ENCODE results near the gene UPB1.
"Not testable (repeated sequence)": the region's sequence is repeated elsewhere in the genome, so short reads cannot be mapped to it uniquely, and the experiment has no call there.

UPB1 gene

GRCh38 chr22:24481641-24482040 is 13.5 kb upstream of the UPB1 start:
- DNase-seq (ENCODE audit: low read depth in 2 of 2), result no peak

DNA sequence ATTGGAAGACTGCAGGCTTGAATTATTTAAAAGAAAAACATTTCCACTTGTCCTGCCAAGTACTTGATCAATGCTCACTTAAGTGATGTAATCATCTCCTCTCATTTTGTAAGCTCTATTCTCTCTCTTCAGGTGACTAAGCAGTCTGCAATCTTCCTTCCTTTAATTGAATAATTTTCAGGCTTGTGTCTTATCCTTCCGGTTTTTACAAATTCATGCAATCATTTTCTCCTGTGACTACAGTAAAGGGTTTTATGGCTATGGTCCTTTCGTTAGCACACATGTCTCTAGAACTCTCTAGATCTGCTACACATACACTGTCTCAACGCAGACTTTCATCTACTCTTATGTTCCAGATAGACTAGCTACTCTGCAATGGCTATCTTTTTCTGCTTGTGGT is 12.6 kb upstream of the UPB1 start:
- DNase-seq (ENCODE audit: low read depth in 2 of 2), result no peak

GRCh38 chr22:24482998-24483397 is 12.1 kb upstream of the UPB1 start:
- DNase-seq (ENCODE audit: low read depth in 2 of 2), result no peak

DNA sequence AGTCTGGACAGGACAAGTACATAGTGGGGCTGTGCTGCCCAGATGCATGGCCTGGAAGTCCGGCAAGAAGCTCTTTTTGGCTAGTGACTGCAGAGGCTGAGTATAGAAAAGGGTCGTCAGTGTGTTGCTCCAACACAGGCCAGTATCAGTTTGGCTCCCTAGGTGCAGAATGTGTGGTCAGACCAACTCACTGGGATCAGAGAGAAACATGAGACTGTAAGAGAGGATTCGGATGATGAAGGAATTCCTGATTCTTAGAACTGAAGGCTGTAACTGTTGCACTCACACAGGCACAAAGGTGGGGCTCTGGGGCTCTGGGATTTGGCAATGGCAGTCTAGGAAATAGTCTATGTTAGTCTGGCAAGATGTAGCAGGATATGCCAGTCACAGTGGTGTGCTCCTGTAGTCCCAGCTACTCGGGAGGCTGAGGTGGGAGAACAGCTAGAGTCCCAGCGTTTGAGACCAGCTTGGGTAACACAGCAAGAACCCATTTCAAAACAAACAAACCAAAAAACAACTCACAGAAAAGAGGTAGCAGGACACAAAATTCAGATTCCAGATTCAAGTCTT is 11.1 kb upstream of the UPB1 start:
- DNase-seq (ENCODE audit: low read depth in 2 of 2), result no peak

GRCh38 chr22:24485170-24485569 is 10.0 kb upstream of the UPB1 start:
- DNase-seq (ENCODE audit: low read depth in 2 of 2), result no peak

DNA sequence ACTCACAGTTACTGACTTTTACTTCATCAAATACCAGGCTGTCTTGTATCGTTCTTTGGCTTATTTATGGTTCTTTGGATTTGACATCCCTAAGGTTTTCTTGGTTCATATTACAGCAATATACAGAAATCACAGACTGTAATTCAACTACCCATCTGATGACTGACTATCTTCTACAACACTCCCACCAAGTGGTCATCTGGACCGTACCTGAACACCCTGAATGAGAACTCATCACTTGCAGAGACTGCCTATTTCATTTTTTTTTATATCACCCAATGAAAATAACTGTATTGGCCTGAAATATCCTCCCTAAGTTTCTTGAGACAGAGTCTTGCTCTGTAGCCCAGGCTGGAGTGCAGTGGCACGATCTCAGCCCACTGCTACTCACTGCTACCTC is 9.5 kb upstream of the UPB1 start:
- DNase-seq (ENCODE audit: low read depth in 2 of 2), result no peak

DNA sequence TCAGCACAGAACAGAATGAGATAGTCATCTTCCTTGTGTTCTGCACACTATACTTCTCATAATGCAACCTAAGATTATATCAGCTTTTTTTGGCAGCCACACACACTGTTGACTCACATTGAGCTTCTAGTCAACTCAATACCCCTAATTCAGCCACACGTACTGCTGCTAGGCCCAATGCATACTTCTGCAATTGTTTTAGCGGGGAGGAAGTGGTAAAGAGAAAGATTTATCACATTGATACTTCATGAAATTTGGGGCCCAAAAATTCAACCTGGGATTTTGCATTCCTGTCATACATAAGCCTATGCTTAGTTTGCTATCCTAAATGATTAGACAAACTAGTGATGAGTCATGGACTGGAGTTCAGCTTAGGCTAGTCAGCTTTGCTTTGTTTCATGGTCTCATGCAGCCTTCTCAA is 8.6 kb upstream of the UPB1 start:
- DNase-seq (ENCODE audit: low read depth in 2 of 2), result no peak

- DNase-seq (ENCODE audit: low read depth in 2 of 2), result no peak
Measured at GRCh38 chr22:24489011-24489410, 6.1 kb upstream of the UPB1 start.

GRCh38 chr22:24489434-24489833 is 5.7 kb upstream of the UPB1 start:
- DNase-seq (ENCODE audit: low read depth in 2 of 2), result not testable (repeated sequence)

DNA sequence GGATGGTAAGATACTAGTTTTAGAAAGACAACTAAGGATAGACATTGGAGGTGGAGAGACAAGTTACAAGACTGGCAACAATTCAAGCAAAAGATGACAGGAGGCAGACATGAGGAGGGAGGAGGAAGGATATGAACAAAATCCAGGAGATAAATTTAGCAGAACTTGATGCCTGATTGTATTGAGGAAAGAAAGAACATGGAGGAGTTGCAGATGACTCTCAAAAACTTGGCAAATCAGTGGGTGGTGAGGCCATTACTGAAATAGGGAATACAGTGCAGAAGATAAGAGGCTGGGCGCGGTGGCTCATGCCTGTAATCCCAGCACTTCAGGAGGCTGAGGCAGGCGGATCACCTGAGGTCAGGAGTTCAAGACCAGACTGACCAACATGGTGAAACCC is 2.7 kb upstream of the UPB1 start:
- DNase-seq (ENCODE audit: low read depth in 2 of 2), result no peak

DNA sequence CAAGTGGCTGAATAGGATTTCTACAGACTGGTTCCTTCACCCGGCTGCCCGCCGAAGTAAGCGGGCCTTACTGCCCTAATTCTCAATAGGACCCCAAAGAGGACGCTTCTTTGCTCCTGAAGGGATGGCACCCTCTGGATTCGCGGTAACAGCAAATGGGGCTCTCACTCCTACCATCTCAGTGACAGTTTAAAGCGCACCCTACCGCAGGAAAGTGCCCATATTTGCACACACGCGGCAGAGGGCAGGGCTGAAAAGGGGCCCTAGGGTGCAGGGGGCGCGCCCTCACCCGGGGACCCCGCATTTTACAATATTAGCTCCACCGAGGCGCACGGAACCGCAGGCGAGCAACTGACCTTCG is 985 bp upstream of the UPB1 start:
- no peak for DNase-seq (ENCODE audit: low read depth in 2 of 2)

- no peak for DNase-seq (ENCODE audit: low read depth in 2 of 2)
Measured at GRCh38 chr22:24495365-24495675, 188 bp downstream of the UPB1 start.

- no peak for DNase-seq (ENCODE audit: low read depth in 2 of 2)
Measured at GRCh38 chr22:24496234-24496633, 1.1 kb downstream of the UPB1 start.

DNA sequence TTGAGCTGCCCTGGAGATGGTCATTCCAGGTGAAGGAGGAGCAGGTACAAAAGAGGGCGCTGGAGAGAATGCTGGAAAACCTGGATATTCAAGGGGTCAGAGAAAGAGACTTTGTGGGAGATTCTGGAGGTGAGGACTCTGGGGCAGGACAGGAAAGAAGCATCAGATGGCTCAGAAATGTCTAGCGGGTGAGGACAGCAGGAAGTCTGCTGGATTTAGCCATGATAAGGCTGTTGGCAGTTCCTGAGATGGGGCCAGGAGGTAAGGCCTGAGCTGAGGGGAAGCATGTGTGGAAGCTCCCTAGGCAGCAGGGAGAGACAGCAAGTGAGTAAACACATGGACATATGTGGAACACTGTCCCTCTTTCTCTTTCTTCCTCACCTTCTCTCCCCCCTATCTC is 1.5 kb downstream of the UPB1 start:
- DNase-seq (ENCODE audit: low read depth in 2 of 2), result no peak

DNA sequence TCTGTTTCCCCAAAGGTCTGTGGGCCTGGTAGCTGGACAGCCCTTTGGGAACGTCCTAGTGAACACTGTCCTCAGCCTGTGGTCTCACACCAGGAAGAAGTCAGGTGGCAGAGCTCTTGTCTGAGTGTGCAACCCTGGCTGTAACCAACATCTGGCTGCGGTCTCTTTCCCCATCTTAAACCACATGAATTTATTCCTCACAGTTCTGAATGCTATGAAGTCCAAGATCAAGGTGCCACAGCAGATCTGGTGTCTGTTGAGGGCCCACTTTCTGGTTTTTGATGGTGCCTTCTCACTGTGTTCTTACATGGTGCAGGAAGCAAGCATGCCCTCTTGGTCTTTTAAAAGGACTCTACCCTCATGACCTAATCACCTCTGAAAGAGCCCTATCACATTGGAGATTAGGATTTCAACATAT is 2.7 kb downstream of the UPB1 start:
- DNase-seq (ENCODE audit: low read depth in 2 of 2), result no peak

DNA sequence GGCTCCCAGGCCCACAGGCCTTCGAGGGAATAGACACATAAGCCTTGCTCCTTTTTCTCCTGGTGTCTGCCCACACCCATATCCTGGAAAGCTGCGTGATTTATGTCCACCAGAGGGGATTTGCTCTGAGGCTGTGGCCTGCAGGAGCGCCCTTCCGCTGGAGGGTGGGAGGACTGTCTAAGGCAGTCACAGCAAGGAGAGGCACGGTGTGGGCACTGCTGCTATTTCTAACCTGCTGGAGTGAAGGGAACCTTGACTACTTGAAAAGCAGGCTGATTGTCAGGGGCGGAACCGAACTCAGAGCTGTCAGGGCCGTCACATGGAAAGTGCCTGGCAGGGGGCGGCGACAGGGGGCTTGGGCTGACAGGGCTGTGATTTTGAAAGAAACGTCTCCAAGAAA is 3.7 kb downstream of the UPB1 start:
- no peak for DNase-seq (ENCODE audit: low read depth in 2 of 2)

DNA sequence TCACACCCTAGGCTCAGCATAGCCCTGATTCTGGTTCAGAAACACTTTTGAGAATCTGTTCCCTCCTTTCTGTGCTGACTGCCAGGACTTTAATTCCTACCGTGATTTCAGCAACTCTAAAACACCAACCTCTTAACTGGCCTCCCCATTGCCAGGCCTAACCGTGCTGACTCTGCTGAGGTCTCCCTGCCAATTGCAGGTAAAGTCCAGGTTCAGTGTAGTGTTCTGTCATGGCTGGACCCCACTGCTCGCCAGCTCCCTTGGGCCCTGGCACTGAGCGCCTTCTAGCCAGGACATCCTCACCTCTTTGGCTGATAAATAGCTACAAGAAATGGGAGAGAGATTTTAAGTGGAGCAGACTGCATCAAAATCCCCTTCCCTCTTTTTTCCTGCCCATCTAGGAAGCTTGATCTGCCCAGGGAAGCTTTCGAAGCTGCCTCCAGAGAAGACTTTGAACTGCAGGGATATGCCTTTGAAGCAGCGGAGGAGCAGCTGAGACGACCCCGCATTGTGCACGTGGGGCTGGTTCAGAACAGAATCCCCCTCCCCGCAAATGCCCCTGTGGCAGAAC is 4.7 kb downstream of the UPB1 start:
- DNase-seq (ENCODE audit: low read depth in 2 of 2), result no peak

GRCh38 chr22:24500277-24500820 is 5.2 kb downstream of the UPB1 start:
- DNase-seq (ENCODE audit: low read depth in 2 of 2), result no peak

- no peak for DNase-seq (ENCODE audit: low read depth in 2 of 2)
Measured at GRCh38 chr22:24501301-24502005, 6.3 kb downstream of the UPB1 start.

DNA sequence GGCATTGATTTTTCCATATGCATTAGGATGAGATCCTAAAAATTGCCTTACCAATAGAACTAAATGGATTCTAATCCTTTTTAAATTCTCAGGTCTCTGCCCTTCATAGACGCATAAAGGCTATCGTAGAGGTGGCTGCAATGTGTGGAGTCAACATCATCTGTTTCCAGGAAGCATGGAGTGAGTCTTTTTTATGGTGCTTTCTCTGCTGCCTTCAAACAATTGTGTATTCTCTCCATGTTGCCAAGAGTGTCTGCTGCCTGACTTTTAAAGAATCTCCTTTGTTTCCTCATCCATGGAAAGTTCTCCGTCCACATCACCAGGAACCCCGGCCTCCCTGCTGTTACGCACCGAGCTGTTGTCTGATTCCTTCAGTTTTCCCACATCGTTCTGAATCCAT is 6.9 kb downstream of the UPB1 start:
- DNase-seq (ENCODE audit: low read depth in 2 of 2), result no peak

DNA sequence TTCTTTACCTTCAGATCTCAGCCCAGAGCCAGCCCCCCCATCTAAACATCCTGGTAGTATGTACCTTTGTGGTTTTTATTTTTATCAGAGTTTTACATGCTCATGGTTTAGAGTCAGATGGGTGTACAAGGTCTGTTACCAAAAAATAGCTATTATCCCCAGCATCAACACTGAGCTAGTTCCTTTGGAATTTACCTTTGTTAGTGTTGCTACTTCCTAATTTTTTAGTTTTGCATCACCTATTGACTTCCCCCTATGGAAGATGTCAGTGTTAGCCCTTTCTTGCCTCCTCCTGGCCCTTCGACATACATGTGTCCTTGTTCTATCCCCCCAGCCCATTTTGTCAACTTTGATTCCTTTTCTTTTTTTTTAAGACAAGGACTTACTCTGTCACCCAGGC is 7.4 kb downstream of the UPB1 start:
- DNase-seq (ENCODE audit: low read depth in 2 of 2), result no peak

DNA sequence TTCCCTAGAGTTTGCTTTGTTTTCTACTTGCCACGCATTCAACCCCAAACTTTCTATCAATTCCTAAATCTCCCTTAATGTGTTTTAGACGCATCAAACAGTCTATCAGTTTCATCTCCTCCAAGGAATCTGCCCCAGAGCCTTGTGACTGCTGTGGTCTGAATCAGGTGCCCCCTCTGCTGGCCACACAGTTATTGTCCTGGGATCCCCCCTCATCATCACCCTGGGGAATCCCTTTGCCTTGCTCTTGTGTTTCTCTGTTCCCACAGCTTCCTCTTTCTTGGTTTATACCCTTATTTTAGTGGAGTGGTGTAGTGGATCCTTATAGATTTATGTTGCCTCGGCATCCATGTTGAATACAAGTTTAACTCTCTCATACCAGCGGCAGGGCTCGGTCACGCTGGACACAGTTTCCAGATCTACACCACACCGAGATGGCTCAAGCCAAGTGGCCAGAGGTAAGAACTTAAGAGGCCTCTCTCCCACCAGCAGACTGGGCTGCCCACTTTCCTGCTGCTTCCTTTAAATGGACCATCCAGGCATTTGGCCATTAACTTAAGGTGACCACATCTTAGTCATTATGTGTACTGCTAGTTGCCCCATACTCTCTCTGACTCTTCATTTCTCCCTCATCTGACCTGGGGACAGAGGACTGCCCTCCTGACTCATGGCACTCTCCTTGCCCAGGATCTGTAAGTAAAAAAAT is 8.2 kb downstream of the UPB1 start:
- peak; percentile 46 for DNase-seq (ENCODE audit: low read depth in 2 of 2)

- no peak for DNase-seq (ENCODE audit: low read depth in 2 of 2)
Measured at GRCh38 chr22:24503843-24504338, 8.8 kb downstream of the UPB1 start.
